GM23338 (cell line): ENCODE measurements around the gene QDPR. TPM values are rescaled to one million over a fixed set of nuclear protein-coding genes. Genes with fewer than 3 reads are reported as not detected.

ENCODE experiments used
- ATAC-seq: fragments of 200-7000 bp; cut with Tn5 transposase; 3 replicates; pipeline ENCODE4 v1.9.1; 2020
- DNase-seq: peaks from one replicate; pipeline ENCODE4 v3.0.0-alpha.2; 2015; ENCODE audit warnings: low spot score
- H2AFZ ChIP-seq: fragments of 200-600 bp; sonication (generic); 2 replicates; pipeline ENCODE4 v1.8.0; 2016; ENCODE audit warnings: antibody characterized with exemption, mild to moderate bottlenecking, moderate library complexity
- H3F3A ChIP-seq: fragments of 200-600 bp; sonication (generic); replicated peaks from 2 replicates; pipeline ENCODE4 v1.8.0; 2017; ENCODE audit warnings: antibody characterized with exemption, mixed run types, low read depth
- H3K27ac ChIP-seq: fragments of 200-600 bp; sonication (generic); 2 replicates; pipeline ENCODE4 v1.6.1; 2016; ENCODE audit warnings: low read depth
- H3K27me3 ChIP-seq: fragments of 200-600 bp; sonication (generic); 2 replicates; pipeline ENCODE4 v1.8.0; 2016; ENCODE audit warnings: mild to moderate bottlenecking, mixed run types, moderate library complexity; ENCODE audit not compliant: insufficient read depth
- H3K36me3 ChIP-seq: fragments of 200-600 bp; sonication (generic); 2 replicates; pipeline ENCODE4 v1.8.0; 2016; ENCODE audit warnings: mild to moderate bottlenecking; ENCODE audit not compliant: insufficient read depth
- H3K4me1 ChIP-seq: fragments of 200-600 bp; sonication (generic); 2 replicates; pipeline ENCODE4 v1.8.0; 2016; ENCODE audit warnings: mild to moderate bottlenecking, moderate library complexity; ENCODE audit not compliant: insufficient read depth
- H3K4me2 ChIP-seq: fragments of 200-600 bp; sonication (generic); 2 replicates; pipeline ENCODE4 v1.7.1; 2017; ENCODE audit warnings: mixed run types
- H3K4me3 ChIP-seq: fragments of 200-600 bp; sonication (generic); 2 replicates; pipeline ENCODE4 v1.6.1; 2016; ENCODE audit warnings: mixed run types
- H3K79me2 ChIP-seq: fragments of 200-600 bp; sonication (generic); replicated peaks from 2 replicates; pipeline ENCODE4 v1.8.0; 2017; ENCODE audit warnings: mild to moderate bottlenecking; ENCODE audit not compliant: insufficient read depth
- H3K9me2 ChIP-seq: fragments of 200-600 bp; sonication (generic); 2 replicates; pipeline ENCODE4 v1.8.0; 2017; ENCODE audit not compliant: insufficient read depth
- H4K20me1 ChIP-seq: fragments of 200-600 bp; sonication (generic); replicated peaks from 2 replicates; pipeline ENCODE4 v1.8.0; 2017; ENCODE audit warnings: mild to moderate bottlenecking; ENCODE audit not compliant: insufficient read depth
- H3K27ac Mint-ChIP-seq: 2 replicates; pipeline ENCODE4 v1.8.0; 2020; ENCODE audit warnings: inconsistent platforms, mild to moderate bottlenecking, moderate library complexity, mixed read lengths
- H3K27me3 Mint-ChIP-seq: 3 replicates; pipeline ENCODE4 v1.8.0; 2022; ENCODE audit warnings: low read depth, mild to moderate bottlenecking, moderate library complexity, mixed read lengths, inconsistent platforms; ENCODE audit not compliant: insufficient read depth, poor library complexity
- H3K36me3 Mint-ChIP-seq: 3 replicates; pipeline ENCODE4 v1.8.0; 2021; ENCODE audit warnings: low read depth, mild to moderate bottlenecking, inconsistent platforms, moderate library complexity, mixed read lengths
- H3K4me1 Mint-ChIP-seq: 3 replicates; pipeline ENCODE4 v1.8.0; 2020; ENCODE audit warnings: mild to moderate bottlenecking, inconsistent platforms, mixed read lengths
- H3K4me3 Mint-ChIP-seq: 3 replicates; pipeline ENCODE4 v1.8.0; 2021; ENCODE audit warnings: moderate library complexity, mild to moderate bottlenecking, inconsistent platforms, mixed read lengths
- H3K9me3 Mint-ChIP-seq: 3 replicates; pipeline ENCODE4 v1.8.0; 2020; ENCODE audit warnings: moderate library complexity, mild to moderate bottlenecking, inconsistent platforms, mixed read lengths
- EZH2phosphoT487 ChIP-seq: fragments of 200-600 bp; sonication (generic); IDR thresholded peaks from one replicate; pipeline ENCODE4 v1.8.1; 2018; ENCODE audit warnings: antibody characterized with exemption; ENCODE audit not compliant: unreplicated experiment
- JUNB ChIP-seq: IDR thresholded peaks from one replicate; pipeline ENCODE4 v1.6.1; 2016; ENCODE audit warnings: antibody characterized with exemption; ENCODE audit not compliant: unreplicated experiment
- POLR2AphosphoS5 ChIP-seq: IDR thresholded peaks from 2 replicates; pipeline ENCODE4 v1.6.1; 2016; ENCODE audit warnings: antibody characterized with exemption, low read depth
- REST ChIP-seq: IDR thresholded peaks from one replicate; pipeline ENCODE4 v1.6.1; 2018; ENCODE audit warnings: antibody characterized with exemption; ENCODE audit not compliant: unreplicated experiment
- STAT1 ChIP-seq: IDR thresholded peaks from one replicate; pipeline ENCODE4 v1.6.1; 2016; ENCODE audit warnings: antibody characterized with exemption; ENCODE audit not compliant: unreplicated experiment
- ZNF114 ChIP-seq: fragments of 250-450 bp; sonication (Bioruptor Pico); IDR thresholded peaks from 2 replicates; pipeline ENCODE4 v1.5.0; 2020; ENCODE audit warnings: mild to moderate bottlenecking, moderate library complexity
- polyA plus RNA-seq: library from polyadenylated mRNA; unstranded; fragments of >200 nt; fragmentation: Nextera tagmentation; extraction: Ambion mirVana; gene quantifications from 2 replicates; pipeline ENCODE4 v1.2.1, GENCODE V29; 2016
- total RNA-seq: library from RNA; depleted of rRNA; stranded (reverse); fragments of >200 nt; shearing (Covaris generic); gene quantifications from 2 replicates; pipeline ENCODE4 v1.2.3, GENCODE V29; 2014
- TF ChIP-seq, protein P1 (sequence below): fragments of 250-450 bp; sonication (Bioruptor Pico); IDR thresholded peaks from 2 replicates; pipeline ENCODE4 v1.5.0; 2020; ENCODE audit warnings: mild to moderate bottlenecking, moderate library complexity

Gene QDPR
- total and polyA plus RNA-seq, 2 experiments from 2014 or later = 31.5 to 42.7 TPM

DNA sequence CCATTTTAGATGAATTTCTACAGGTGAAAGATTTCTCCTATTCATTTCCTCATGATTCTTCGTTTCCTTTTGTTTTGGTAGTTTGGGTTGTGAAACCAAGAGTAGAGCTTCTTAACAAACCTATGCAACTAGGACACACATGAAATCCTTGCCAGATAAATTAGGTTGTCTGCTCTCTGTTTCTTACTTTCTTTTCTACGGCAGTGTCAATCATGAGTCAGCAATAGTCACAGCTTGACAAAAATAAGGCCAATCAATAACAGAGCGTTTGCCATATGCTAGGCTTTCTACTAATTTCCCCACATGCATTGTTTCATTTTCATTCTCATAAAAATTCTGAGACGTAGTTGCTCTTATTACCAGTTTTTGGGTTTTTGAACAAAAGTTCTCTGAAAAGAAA, 23.4 kb upstream of the QDPR start (continued):
- TF ChIP-seq, protein P1, sequence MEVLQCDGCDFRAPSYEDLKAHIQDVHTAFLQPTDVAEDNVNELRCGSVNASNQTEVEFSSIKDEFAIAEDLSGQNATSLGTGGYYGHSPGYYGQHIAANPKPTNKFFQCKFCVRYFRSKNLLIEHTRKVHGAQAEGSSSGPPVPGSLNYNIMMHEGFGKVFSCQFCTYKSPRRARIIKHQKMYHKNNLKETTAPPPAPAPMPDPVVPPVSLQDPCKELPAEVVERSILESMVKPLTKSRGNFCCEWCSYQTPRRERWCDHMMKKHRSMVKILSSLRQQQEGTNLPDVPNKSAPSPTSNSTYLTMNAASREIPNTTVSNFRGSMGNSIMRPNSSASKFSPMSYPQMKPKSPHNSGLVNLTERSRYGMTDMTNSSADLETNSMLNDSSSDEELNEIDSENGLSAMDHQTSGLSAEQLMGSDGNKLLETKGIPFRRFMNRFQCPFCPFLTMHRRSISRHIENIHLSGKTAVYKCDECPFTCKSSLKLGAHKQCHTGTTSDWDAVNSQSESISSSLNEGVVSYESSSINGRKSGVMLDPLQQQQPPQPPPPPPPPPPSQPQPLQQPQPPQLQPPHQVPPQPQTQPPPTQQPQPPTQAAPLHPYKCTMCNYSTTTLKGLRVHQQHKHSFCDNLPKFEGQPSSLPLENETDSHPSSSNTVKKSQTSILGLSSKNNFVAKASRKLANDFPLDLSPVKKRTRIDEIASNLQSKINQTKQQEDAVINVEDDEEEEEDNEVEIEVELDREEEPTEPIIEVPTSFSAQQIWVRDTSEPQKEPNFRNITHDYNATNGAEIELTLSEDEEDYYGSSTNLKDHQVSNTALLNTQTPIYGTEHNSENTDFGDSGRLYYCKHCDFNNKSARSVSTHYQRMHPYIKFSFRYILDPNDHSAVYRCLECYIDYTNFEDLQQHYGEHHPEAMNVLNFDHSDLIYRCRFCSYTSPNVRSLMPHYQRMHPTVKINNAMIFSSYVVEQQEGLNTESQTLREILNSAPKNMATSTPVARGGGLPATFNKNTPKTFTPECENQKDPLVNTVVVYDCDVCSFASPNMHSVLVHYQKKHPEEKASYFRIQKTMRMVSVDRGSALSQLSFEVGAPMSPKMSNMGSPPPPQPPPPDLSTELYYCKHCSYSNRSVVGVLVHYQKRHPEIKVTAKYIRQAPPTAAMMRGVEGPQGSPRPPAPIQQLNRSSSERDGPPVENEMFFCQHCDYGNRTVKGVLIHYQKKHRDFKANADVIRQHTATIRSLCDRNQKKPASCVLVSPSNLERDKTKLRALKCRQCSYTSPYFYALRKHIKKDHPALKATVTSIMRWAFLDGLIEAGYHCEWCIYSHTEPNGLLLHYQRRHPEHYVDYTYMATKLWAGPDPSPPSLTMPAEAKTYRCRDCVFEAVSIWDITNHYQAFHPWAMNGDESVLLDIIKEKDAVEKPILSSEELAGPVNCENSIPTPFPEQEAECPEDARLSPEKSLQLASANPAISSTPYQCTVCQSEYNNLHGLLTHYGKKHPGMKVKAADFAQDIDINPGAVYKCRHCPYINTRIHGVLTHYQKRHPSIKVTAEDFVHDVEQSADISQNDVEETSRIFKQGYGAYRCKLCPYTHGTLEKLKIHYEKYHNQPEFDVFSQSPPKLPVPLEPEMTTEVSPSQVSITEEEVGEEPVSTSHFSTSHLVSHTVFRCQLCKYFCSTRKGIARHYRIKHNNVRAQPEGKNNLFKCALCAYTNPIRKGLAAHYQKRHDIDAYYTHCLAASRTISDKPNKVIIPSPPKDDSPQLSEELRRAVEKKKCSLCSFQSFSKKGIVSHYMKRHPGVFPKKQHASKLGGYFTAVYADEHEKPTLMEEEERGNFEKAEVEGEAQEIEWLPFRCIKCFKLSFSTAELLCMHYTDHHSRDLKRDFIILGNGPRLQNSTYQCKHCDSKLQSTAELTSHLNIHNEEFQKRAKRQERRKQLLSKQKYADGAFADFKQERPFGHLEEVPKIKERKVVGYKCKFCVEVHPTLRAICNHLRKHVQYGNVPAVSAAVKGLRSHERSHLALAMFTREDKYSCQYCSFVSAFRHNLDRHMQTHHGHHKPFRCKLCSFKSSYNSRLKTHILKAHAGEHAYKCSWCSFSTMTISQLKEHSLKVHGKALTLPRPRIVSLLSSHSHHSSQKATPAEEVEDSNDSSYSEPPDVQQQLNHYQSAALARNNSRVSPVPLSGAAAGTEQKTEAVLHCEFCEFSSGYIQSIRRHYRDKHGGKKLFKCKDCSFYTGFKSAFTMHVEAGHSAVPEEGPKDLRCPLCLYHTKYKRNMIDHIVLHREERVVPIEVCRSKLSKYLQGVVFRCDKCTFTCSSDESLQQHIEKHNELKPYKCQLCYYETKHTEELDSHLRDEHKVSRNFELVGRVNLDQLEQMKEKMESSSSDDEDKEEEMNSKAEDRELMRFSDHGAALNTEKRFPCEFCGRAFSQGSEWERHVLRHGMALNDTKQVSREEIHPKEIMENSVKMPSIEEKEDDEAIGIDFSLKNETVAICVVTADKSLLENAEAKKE (CRISPR knock-in tag) = no peak

- Histone ChIP-seq H3F3A (no peaks in the 10 kb centered on the region), H3K36me3 (no peaks in the 10 kb centered on the region), H2AFZ (no peak overlapping the region), H3K4me3 (no peak overlapping the region), H3K4me1 (no peaks in the 10 kb centered on the region), H3K9me2 (no peaks in the 10 kb centered on the region), H3K27me3 (no peaks in the 10 kb centered on the region), H4K20me1 (no peaks in the 10 kb centered on the region), H3K27ac (no peak overlapping the region), H3K79me2 (no peaks in the 10 kb centered on the region), H3K4me2 (no peak overlapping the region)
- H3K4me1 Mint-ChIP-seq = no peaks in the 10 kb centered on the region
- no peaks in the 10 kb centered on the region for H3K36me3 Mint-ChIP-seq
- peaks cover 1% of the 10 kb centered on the region for H3K27me3 Mint-ChIP-seq
- DNase-seq (no peak), ATAC-seq (no peak)
- H3K27ac Mint-ChIP-seq = no peak overlapping the region
- no peaks in the 10 kb centered on the region for H3K9me3 Mint-ChIP-seq
- no peak overlapping the region for H3K4me3 Mint-ChIP-seq
- TF ChIP-seq POLR2AphosphoS5 = no peak
- no peak for TF ChIP-seq JUNB
- no peak for TF ChIP-seq EZH2phosphoT487
- TF ChIP-seq, protein P1 (CRISPR knock-in tag) = no peak
- TF ChIP-seq REST = no peak
- no peak for TF ChIP-seq STAT1
- no peak for TF ChIP-seq ZNF114
Observed at GRCh38 chr4:17534705-17535104, 22.8 kb upstream of the QDPR start.
